ENCODE results near the gene MMP25.
"Not testable (repeated sequence)": the region's sequence is repeated elsewhere in the genome, so short reads cannot be mapped to it uniquely, and the experiment has no call there.

The MMP25 gene

DNA sequence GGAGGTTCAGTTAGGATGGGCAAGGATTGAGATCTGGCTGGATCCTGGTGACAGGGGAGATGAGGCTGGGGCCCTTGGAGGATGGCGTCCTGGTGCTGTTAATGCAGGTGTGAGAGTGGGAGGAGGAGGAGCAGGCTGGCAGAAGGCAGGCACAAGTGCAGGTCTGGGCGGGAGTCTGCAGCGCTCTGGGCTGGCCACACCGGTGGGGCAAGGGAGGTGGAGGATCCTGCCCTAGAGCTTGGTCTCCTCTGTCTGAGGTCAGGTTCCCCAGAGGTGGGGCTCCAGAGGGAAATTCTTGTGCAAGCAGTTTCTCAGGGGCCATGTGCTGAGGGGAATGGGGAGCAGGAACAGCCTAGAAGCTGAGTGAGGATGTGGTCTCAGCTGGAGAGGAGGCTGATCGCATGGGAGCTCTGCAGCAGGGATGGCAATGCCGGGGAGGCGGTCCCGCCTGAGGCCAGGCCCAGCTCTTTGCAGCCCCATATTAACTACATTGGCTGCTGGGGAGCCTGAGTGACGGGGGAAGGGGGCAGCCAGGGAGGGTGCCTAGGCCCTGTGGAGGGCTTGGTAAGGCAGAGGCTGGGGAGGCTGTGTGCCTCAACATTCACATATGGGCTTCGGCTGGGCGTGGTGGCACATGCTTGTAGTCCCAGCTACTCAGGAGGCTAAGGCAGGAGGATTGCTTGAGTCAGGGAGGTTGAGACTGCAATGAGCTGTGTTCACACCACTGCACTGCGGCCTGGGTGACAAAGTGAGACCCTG lies 6.4 kb downstream of the MMP25 start:
- H3K36me3 ChIP-seq (ENCODE audit: insufficient read depth, low read depth, low read length); H3K9ac ChIP-seq (ENCODE audit: low read depth, low read length); H3K27ac ChIP-seq (ENCODE audit: low read length); H3K4me1 ChIP-seq (ENCODE audit: insufficient read depth, low read length); H3K9me3 ChIP-seq (ENCODE audit: insufficient read depth, low read depth, low read length); H3K4me3 ChIP-seq (ENCODE audit: low read length): not testable (repeated sequence)
- H3K27me3 ChIP-seq (ENCODE audit: insufficient read depth, low read length), result peaks cover 49% of the 10 kb centered on the region

- not testable (repeated sequence) for H3K36me3 ChIP-seq (ENCODE audit: insufficient read depth, low read depth, low read length); H3K4me1 ChIP-seq (ENCODE audit: insufficient read depth, low read length); H3K27ac ChIP-seq (ENCODE audit: low read length); H3K9ac ChIP-seq (ENCODE audit: low read depth, low read length); H3K4me3 ChIP-seq (ENCODE audit: low read length); H3K9me3 ChIP-seq (ENCODE audit: insufficient read depth, low read depth, low read length)
- H3K27me3 ChIP-seq (ENCODE audit: insufficient read depth, low read length), result peaks cover 48% of the 10 kb centered on the region
Observed at GRCh38 chr16:3053330-3053710, 7.0 kb downstream of the MMP25 start.

- Histone ChIP-seq H3K27ac (ENCODE audit: low read length) (no peak overlapping the region), H3K27me3 (ENCODE audit: insufficient read depth, low read length) (peaks cover 36% of the 10 kb centered on the region), H3K9me3 (ENCODE audit: insufficient read depth, low read depth, low read length) (no peaks in the 10 kb centered on the region)
Observed at GRCh38 chr16:3054965-3055733, 8.8 kb downstream of the MMP25 start.

DNA sequence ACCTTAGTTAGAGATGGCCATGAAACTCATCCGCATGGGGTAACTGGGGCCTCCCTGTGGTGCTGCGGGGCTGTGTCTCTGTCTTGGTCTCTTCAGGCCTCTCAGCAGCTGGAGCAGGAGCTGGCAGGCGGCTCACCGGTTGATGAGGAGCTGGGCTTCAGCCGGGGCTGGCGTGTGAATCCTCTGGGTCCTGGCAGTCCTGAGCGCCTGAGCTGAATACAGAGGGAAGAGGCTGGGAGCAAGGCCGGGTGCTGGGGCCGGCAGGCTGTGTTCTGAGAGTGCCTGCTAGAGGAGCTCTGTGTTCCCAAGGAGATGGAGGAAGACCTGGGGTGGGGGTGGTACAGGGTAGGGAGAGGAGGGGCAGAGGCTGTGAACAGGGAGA lies 9.4 kb downstream of the MMP25 start:
- H3K9ac ChIP-seq (ENCODE audit: low read depth, low read length); H3K9me3 ChIP-seq (ENCODE audit: insufficient read depth, low read depth, low read length); H3K36me3 ChIP-seq (ENCODE audit: insufficient read depth, low read depth, low read length); H3K4me3 ChIP-seq (ENCODE audit: low read length); H3K27ac ChIP-seq (ENCODE audit: low read length); H3K4me1 ChIP-seq (ENCODE audit: insufficient read depth, low read length): not testable (repeated sequence)
- peaks cover 36% of the 10 kb centered on the region for H3K27me3 ChIP-seq (ENCODE audit: insufficient read depth, low read length)

More at GRCh38 chr16:3054965-3055733, 8.8 kb downstream of the MMP25 start:
- no peaks in the 10 kb centered on the region for H3K4me1 ChIP-seq (ENCODE audit: insufficient read depth, low read length)
- no peak overlapping the region for H3K4me3 ChIP-seq (ENCODE audit: low read length)
- H3K9ac ChIP-seq (ENCODE audit: low read depth, low read length), result no peak overlapping the region
- H3K36me3 ChIP-seq (ENCODE audit: insufficient read depth, low read depth, low read length), result no peaks in the 10 kb centered on the region

DNA sequence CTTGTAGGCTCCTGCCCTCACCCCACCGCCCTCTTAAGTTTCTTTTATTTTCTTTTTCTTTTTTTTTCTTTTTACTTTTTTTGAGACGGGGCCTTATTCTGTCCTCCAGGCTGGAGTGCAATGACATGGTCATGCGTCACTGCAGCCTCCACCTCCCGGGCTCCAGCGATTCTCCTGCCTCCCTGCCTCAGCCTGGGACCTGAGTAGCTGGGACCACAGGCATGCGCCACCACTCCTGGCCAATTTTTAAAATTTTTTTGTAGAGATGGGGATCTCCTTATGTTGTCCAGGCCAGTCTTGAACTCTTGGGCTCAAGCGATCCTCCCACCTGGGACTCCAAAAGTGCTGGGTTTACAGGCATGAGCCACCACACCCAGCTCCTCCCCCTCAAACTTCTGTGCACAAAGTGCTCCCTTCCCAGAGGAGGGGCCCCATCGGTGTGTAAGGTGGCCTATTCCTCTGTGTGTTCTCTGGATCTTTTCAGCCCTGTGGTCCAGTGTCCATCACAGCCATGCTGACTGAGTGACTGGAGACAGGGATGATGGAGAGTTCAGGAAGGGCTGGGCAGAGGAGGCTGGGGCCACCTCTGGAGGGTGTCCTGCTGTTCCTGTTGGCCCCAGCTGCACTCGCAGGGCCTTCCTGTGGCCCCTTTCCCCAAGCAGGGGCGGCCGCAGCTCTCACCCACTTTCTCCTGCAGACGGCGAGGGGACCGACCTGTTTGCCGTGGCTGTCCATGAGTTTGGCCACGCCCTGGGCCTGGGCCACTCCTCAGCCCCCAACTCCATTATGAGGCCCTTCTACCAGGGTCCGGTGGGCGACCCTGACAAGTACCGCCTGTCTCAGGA lies 10.2 kb downstream of the MMP25 start:
- Histone ChIP-seq H3K4me3 (ENCODE audit: low read length) (no peak overlapping the region), H3K27me3 (ENCODE audit: insufficient read depth, low read length) (peaks cover 28% of the 10 kb centered on the region), H3K9ac (ENCODE audit: low read depth, low read length) (no peak overlapping the region), H3K27ac (ENCODE audit: low read length) (no peak overlapping the region), H3K9me3 (ENCODE audit: insufficient read depth, low read depth, low read length) (no peaks in the 10 kb centered on the region), H3K36me3 (ENCODE audit: insufficient read depth, low read depth, low read length) (no peaks in the 10 kb centered on the region), H3K4me1 (ENCODE audit: insufficient read depth, low read length) (no peaks in the 10 kb centered on the region)

DNA sequence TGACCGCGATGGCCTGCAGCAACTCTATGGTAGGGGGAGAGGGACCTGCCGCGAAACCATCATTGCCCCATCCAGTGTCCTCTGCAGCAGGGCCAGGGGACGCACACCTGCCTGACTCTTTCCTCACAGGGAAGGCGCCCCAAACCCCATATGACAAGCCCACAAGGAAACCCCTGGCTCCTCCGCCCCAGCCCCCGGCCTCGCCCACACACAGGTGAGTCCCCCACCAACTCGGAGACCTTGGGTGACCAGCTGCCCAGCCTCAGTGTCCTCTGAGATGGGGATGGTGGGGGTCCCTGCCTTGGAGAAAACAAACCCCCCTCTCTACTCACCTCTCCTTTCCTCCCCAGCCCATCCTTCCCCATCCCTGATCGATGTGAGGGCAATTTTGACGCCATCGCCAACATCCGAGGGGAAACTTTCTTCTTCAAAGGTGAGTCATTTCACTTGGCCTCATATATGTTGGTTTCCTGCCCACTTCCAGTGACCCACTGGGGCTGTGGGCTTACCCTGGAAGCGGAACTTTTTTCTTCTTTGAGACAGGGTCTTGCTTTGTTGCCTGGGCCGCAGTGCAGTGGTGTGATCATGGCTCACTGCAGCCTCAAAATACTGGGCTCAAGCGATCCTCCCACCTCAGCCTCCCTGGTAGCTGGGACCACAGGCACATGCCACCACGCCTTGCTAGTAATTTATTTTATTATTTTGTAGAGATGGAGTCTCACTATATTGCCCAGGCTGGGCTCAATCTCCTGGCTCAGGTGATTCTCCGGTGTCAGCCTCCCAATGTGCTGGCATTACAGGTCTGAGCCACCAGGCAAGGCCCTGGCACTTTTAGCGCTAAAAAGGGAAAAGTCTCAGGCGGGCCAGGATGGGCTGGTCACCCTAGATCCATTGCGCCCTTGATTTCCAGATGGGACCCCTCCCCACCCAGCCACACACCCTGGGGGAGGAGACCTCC lies 11.1 kb downstream of the MMP25 start:
- no peaks in the 10 kb centered on the region for H3K36me3 ChIP-seq (ENCODE audit: insufficient read depth, low read depth, low read length)
- no peak overlapping the region for H3K27ac ChIP-seq (ENCODE audit: low read length)
- no peak overlapping the region for H3K9ac ChIP-seq (ENCODE audit: low read depth, low read length)
- no peaks in the 10 kb centered on the region for H3K9me3 ChIP-seq (ENCODE audit: insufficient read depth, low read depth, low read length)
- H3K4me1 ChIP-seq (ENCODE audit: insufficient read depth, low read length), result no peaks in the 10 kb centered on the region
- H3K4me3 ChIP-seq (ENCODE audit: low read length), result peak overlapping the region; percentile 66; the same call in 1 of the 2 replicates
- peaks cover 27% of the 10 kb centered on the region for H3K27me3 ChIP-seq (ENCODE audit: insufficient read depth, low read length)

GRCh38 chr16:3058139-3059030 lies 12.0 kb downstream of the MMP25 start:
- Histone ChIP-seq H3K9me3 (ENCODE audit: insufficient read depth, low read depth, low read length) (no peaks in the 10 kb centered on the region), H3K27ac (ENCODE audit: low read length) (no peak overlapping the region), H3K36me3 (ENCODE audit: insufficient read depth, low read depth, low read length) (no peaks in the 10 kb centered on the region), H3K4me3 (ENCODE audit: low read length) (peak overlapping the region; percentile 66; the same call in 1 of the 2 replicates), H3K4me1 (ENCODE audit: insufficient read depth, low read length) (no peaks in the 10 kb centered on the region), H3K9ac (ENCODE audit: low read depth, low read length) (peak overlapping the region; percentile 56; the same call in 1 of the 2 replicates), H3K27me3 (ENCODE audit: insufficient read depth, low read length) (peaks cover 27% of the 10 kb centered on the region)

DNA sequence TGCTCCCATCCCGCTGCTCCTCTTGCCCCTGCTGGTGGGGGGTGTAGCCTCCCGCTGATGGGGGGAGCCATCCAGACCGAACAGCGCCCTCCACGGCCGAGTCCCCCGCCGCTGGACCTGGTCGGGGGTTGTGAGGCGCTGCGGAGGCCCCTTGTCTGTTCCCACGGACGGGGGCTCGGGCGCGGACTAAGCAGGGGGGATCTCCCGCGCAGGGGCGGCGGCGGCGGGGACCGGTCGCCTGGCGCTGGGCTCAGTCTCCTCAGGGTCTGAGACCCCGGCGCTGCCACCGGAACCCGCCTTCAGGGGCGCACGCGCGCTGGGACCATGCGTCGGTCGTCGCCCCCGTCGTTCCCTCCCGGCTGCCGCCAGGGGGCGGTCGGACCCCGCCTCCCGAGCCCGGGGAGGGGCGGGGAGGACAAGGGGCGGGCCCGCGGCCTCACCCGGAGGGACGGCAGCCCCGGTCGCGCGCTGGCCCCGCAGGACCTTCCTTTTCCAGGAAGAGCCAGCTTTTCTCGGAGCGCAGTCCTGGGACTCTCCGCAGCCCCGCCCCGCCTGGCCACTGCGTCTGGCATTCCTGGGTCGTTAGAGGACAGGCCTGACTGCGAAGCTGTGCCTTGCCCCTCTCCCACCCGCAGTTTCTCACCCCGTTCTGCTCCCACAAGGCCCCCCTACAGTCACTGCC lies 12.8 kb downstream of the MMP25 start:
- H3K4me3 ChIP-seq (ENCODE audit: low read length), result peak overlapping the region; percentile 66; the same call in 1 of the 2 replicates
- peak overlapping the region; percentile 56; the same call in 1 of the 2 replicates for H3K9ac ChIP-seq (ENCODE audit: low read depth, low read length)
- peak overlapping the region; percentile 49 for H3K27ac ChIP-seq (ENCODE audit: low read length)
- no peaks in the 10 kb centered on the region for H3K36me3 ChIP-seq (ENCODE audit: insufficient read depth, low read depth, low read length)
- H3K4me1 ChIP-seq (ENCODE audit: insufficient read depth, low read length), result 0 out of 2 replicates have a peak, but pooled peaks cover 4% of the 10 kb centered on the region
- H3K27me3 ChIP-seq (ENCODE audit: insufficient read depth, low read length), result peaks cover 27% of the 10 kb centered on the region
- no peaks in the 10 kb centered on the region for H3K9me3 ChIP-seq (ENCODE audit: insufficient read depth, low read depth, low read length)

- peak overlapping the region; percentile 61; the same call in 1 of the 2 replicates for H3K4me3 ChIP-seq (ENCODE audit: low read length)
- H3K27me3 ChIP-seq (ENCODE audit: insufficient read depth, low read length), result peaks cover 27% of the 10 kb centered on the region
- 0 out of 2 replicates have a peak, but pooled peaks cover 4% of the 10 kb centered on the region for H3K4me1 ChIP-seq (ENCODE audit: insufficient read depth, low read length)
- peak overlapping the region; percentile 51; the same call in 1 of the 2 replicates for H3K9ac ChIP-seq (ENCODE audit: low read depth, low read length)
- no peaks in the 10 kb centered on the region for H3K9me3 ChIP-seq (ENCODE audit: insufficient read depth, low read depth, low read length)
- H3K27ac ChIP-seq (ENCODE audit: low read length), result peak overlapping the region; percentile 49
- no peaks in the 10 kb centered on the region for H3K36me3 ChIP-seq (ENCODE audit: insufficient read depth, low read depth, low read length)
Observed at GRCh38 chr16:3059723-3060242, 13.4 kb downstream of the MMP25 start.
